Stimulated activated CD4-positive, alpha-beta T cell treated with anti-CD3 and anti-CD28 coated beads, TNF-alpha, amount 100 ng/mL, for 48 hours (primary cell): Measurements from ENCODE around the gene FLT3LG.

Source experiments
- DNase-seq, 3 donors: peaks; one replicate each; pipeline ENCODE4 v3.0.0-alpha.2; 2020; ENCODE audit warnings: low read depth in 3 of 3

Gene FLT3LG

GRCh38 chr19:49512970-49513745 is 39.1 kb downstream of the FLT3LG start:
- no peak for DNase-seq

DNA sequence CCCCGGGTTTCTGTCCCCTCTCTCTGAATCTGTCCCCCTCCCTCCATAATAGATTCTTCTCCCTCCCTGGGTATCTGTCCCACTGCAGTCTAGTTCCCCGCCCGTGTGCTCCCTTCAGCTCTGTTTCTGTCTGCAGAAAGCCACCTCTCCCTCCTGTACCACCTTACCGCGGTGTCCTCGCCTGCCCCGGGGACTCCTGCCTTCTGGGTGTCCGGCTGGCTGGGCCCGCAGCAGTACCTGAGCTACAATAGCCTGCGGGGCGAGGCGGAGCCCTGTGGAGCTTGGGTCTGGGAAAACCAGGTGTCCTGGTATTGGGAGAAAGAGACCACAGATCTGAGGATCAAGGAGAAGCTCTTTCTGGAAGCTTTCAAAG is 39.7 kb downstream of the FLT3LG start:
- no peak for DNase-seq

DNA sequence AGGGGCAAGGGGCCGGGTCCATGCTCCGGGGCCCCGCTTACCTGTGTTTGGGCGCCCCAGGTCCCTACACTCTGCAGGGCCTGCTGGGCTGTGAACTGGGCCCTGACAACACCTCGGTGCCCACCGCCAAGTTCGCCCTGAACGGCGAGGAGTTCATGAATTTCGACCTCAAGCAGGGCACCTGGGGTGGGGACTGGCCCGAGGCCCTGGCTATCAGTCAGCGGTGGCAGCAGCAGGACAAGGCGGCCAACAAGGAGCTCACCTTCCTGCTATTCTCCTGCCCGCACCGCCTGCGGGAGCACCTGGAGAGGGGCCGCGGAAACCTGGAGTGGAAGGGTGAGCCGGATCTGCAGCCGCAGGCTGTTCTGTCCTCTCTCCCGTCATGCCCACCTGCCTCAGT is 40.1 kb downstream of the FLT3LG start:
- no peak for DNase-seq

DNA sequence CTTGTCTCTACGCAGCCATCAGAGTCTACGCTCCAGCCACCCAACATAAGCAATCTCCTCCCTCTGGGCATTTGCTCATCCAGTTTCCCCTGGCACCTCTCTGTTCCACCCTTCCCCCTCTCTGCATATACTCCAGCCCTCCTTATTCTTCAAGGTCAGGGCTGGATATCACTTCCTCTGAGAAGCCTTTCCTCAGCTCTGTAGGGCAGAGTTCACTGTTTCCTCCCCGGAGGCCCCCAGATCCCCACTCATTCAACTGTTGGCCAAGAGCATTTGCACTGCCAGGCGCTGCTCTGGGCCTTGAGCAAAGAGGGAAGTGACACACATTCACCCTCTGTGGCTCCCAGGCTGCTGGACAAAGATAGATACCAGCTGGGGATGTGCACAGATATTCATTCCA is 41.8 kb downstream of the FLT3LG start:
- DNase-seq: no peak

DNA sequence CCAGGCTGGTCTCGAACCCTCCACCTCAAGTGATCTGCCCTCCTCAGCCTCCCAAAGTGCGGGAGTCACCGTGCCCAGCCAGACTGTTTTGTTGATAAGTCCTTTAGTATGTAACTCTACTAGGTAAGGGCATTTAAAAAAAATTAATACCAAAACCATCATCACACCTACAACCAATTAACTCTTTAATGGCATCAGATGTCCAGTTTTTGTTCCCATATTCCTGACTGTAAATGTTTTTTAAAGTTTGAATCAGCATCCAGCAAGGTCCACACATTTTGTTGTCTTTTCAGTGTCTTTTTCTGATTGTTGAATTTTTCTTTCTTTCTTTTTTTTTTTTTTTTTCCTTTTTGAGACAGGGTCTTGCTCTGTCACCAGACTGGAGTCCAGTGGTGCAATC is 44.0 kb downstream of the FLT3LG start:
- no peak for DNase-seq

GRCh38 chr19:49520705-49521319 is 46.8 kb downstream of the FLT3LG start:
- no peak for DNase-seq

DNA sequence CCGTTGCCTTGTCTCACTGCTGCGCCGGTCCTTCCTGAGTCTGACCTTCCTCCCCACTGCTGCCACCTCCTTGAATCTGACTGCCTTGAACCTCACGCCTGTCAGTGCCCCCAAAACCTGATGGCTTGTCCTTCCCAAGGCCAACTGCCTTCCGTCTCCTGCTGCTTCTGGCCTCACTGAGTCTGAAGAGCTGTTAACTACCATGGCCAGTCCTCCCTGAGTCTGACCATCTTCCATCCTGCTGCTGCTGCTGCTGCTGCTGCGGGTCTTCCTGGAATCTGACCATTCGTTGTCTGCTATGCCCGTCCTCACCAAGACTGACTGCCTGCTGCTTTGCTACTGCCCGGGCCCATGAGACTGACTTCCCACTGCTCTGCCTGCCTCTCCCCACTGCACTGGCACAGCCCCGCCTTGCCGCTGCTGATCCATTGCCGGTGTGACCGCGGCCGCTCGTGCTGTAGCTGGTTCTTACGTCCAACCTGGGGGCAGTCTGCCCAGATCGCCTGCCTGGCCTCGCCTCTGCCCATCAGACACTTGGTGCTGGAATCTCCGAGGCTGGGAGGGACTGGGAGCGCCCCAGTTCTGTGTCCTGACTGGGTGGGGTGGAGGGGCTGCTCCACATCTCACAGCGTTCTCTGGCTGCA is 50.9 kb downstream of the FLT3LG start:
- DNase-seq: no peak

DNA sequence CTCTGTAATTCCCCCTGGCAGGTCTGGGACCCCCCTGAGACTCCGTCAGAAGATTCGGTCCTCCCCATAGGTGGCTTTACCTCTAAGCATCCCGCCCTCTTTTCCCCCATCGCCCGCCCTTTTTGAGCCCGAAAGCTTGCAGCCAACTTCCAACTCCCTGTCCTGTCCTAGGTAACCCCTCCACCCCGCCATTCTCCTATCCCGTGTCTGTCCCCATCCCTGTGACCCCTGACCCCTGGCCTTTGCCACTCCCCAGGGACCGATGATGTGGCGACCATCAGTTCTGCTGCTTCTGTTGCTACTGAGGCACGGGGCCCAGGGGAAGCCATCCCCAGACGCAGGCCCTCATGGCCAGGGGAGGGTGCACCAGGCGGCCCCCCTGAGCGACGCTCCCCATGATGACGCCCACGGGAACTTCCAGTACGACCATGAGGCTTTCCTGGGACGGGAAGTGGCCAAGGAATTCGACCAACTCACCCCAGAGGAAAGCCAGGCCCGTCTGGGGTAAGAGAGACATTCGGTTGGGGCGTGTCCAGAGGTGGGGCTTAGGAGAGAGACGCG is 54.3 kb downstream of the FLT3LG start:
- DNase-seq: no peak

- DNase-seq: no peak
Observed at GRCh38 chr19:49530708-49531107, 56.7 kb downstream of the FLT3LG start.

GRCh38 chr19:49533551-49534488 is 59.8 kb downstream of the FLT3LG start:
- peak; percentile 58 to 84 (median 63) for DNase-seq

DNA sequence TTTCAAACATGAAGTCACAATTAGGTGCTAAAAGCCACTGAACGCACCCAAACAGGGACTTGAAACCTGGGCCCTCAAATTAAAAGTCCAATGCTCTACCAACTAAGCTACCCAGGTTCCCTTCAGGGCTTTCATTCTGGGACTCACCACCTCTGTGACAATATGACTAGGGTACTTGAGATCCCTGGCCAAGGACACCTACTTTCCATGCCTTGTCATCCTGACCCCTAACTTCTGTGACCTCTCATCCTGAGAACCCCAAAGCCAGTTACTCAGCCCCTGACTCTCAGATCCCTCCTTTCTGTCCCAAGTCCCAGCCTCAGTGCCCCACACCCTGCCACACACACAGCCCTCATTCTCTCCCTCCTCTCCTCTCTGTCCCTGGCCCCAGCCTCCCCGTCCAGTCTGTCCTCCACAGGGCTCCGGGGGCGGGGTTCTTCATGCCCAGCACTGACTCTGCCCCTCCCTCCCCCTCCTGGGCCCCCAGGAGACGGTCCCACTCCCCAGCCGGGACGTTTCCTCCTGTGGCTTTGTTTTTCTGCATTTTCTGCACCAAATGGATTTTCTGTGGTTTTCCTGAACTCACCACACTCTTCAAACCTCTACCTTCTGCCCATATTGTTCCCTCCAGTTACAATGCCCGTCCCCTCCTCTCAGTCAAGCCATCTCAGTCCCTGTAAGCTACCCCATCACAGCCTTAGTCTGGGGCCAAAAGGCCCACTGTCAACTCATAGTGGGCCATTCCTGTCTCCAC is 60.8 kb downstream of the FLT3LG start:
- no peak for DNase-seq
